NCI-H146 treated with DMSO at 0.1 percent for 48 hours (cell line): ENCODE measurements around the gene IQCC.
A peak's percentile ranks its signal among the peaks of the same experiment; 100 is the strongest.

Experiments
- DNase-seq: peaks from one replicate; lab custom pipeline; 2025; ENCODE audit not compliant: unreplicated experiment; lab: John Stamatoyannopoulos, UW

The IQCC gene

GRCh38 chr1:32221980-32222755 is 16.7 kb downstream of the IQCC start, which contains the start of the genes EIF3I and TMEM234:
Gene EIF3I (plus strand): TSS chr1:32222407. CDS start chr1:32222442, 35 bp downstream.
Gene TMEM234 (minus strand): TSS chr1:32222353. CDS start chr1:32222322, 31 bp downstream.
- peak; percentile 61 for DNase-seq

DNA sequence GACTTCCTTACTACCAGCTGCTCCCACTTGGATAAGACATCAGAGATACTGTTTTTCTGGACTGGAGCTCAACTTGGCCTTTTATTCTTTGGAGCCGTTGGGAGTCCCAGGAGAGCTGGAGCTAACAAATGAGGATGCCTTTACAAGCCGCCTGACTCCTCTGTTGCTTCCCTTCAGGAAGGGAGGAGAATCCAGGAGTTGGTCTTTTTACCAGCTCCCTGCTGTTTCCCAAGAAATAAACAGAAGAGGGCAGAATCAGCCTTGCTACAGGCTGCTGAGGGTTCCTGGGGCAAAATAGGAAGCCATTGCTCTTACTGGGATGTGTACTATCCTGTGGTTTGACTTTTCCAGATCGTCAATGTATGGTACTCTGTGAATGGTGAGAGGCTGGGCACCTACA is 18.2 kb downstream of the IQCC start:
- no peak for DNase-seq

DNA sequence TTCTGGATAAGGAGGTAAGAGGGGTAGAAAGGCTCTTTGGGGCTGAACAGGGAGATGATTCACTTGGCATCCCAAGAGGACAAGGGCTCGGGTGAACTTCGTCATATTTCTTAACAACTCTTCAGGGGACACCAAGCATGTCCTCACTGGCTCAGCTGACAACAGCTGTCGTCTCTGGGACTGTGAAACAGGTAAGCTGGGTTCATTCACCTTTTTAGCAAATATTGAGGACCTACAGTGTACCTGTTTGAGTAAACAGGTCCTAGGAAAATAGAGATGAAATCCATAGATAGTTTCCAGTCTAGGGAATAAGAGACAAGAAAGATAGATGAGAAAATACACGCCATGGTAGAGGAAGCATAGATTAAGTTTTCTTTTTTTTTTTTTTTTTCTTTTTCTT is 18.8 kb downstream of the IQCC start:
- DNase-seq = no peak

GRCh38 chr1:32228771-32229170 is 23.3 kb downstream of the IQCC start:
- DNase-seq = no peak

- DNase-seq = no peak
These were observed 26.5 kb downstream of the IQCC start for GRCh38 chr1:32231843-32232432.

- no peak for DNase-seq
These were observed 27.3 kb downstream of the IQCC start for GRCh38 chr1:32232558-32233304.

GRCh38 chr1:32234792-32235191 is 29.3 kb downstream of the IQCC start:
- DNase-seq = no peak

GRCh38 chr1:32239337-32239736 is 33.9 kb downstream of the IQCC start:
- DNase-seq = no peak

DNA sequence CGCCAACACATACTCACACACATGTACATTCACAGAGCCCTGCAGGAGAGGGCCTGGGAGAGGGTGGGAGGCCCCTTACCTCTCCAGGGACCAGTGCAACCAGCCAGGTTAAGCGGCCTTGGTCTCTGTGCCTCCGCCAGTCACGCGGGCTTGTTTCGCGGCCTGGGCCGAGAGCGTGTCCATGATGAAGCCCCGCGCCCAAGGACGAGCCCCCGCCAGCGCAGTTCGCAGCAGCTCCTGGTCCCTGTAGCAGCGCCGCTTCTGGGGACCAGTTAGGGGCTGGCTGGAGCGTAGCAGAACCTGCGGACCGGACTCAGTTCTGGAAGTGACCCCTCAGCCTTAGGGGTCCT is 34.3 kb downstream of the IQCC start:
- DNase-seq = no peak

- peak; percentile 83 for DNase-seq
These were observed 34.9 kb downstream of the IQCC start for GRCh38 chr1:32240140-32240951.

DNA sequence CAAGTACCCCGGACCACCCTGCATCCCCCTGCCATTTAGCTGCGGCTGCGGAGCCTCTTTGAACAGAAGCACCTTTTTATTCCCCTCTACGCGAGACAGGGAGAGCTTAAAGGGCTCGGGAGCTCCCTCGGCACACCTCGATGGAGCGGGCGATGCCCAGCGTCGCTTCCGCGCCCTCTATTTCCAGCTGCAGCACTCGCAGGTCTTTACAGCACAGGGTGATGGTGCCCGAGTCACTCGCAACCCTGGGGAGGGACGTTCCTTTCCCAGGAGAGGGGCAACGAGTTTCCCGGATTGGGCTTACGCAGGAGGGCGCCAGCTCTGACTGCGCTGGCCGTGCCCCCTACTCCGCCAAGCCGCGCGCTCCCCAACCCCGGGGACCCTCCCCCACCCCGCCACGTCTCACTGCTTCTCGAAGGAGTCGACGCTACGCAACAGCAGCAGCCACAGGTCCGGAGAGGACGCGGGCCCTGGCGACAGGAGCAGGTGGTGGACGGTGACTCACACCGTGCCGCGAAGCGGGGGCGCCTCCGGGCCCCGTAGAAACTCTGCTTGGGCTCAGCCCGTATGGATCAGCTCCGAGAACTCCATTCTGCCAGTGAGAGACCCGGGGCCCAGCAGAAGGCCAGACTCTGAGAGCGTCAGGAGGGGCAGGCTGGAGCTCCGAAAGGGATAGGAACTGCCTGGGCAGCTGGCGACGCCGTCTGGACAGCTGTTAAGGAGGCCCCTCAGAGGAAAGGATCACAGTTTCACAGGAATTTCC is 35.7 kb downstream of the IQCC start:
- DNase-seq = peak; percentile 48

- DNase-seq = no peak
These were observed 36.9 kb downstream of the IQCC start for GRCh38 chr1:32242341-32242851.

DNA sequence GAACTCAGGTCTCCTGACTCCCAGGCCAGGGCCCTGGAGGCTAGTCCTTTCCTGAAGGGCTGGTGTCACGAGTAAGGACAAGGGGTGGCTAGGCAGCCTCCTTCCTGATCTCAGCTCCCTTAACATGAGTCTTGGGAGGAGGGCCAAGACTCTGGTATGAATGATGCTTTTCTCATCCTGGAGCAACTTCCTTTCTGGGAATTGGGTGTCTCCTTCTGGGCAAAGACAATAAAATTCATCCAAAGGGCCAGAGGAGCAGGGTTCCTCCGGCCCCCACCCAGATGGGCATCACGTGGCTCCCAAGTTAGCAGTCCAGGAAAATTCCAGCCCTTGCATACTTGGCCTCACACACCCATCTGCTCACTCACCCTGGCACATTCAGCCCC is 41.4 kb downstream of the IQCC start, which contains the start of gene FAM167B:
TSS of gene FAM167B (plus strand) at position 335 of the 386 bp plus-strand sequence. CDS start 200 bp downstream, outside the sequence.
- no peak for DNase-seq

DNA sequence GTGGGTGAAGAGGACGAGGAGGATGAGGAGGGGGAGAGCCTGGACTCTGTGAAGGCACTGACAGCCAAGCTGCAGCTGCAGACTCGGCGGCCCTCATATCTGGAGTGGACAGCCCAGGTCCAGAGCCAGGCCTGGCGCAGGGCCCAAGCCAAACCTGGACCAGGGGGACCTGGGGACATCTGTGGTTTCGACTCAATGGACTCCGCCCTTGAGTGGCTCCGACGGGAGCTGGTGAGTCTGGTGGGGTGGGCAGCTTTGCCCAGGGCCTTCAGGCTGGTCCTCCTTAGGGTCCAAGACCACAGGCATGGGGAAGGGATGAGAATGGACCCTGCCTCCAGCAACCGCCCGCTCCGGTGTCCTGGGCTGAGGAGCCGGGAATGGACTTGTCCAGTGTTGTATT is 42.0 kb downstream of the IQCC start:
- no peak for DNase-seq

DNA sequence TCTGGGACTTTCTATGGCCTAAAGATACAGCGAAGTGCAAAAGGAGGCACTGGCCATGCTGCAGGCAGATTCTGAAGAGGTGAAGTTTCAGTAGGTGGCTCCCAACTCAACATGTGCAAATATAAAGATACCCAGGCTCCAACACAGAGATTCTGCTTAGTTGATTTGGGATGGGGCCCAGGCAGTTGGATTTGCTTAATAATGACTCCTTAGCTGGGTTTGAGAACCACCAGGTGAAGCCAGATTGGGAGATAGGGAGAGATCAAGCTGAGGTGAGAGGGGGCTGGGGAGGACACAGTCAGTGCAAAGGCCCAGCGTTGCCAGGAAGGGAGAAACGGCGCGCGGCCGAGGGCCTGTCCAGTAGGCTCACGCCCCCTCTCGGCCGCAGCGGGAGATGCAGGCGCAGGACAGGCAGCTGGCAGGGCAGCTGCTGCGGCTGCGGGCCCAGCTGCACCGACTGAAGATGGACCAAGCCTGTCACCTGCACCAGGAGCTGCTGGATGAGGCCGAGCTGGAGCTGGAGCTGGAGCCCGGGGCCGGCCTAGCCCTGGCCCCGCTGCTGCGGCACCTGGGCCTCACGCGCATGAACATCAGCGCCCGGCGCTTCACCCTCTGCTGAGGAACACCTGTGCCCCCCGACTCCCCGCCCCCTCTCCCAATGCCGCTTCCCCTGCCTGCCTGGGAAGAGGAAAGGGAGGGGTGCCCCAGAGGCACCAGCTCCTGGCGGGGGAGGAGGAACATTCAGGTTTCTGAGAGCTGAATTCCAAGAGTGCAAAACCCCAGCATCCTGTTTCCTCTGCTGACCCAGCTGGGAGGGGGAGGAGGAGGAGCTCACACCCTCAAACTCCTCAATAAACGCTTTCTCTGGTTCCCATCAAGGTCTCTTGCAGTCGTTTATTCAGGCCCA is 42.8 kb downstream of the IQCC start:
- peak; percentile 36 for DNase-seq

- DNase-seq = no peak
These were observed 44.5 kb downstream of the IQCC start for GRCh38 chr1:32249831-32250525.

DNA sequence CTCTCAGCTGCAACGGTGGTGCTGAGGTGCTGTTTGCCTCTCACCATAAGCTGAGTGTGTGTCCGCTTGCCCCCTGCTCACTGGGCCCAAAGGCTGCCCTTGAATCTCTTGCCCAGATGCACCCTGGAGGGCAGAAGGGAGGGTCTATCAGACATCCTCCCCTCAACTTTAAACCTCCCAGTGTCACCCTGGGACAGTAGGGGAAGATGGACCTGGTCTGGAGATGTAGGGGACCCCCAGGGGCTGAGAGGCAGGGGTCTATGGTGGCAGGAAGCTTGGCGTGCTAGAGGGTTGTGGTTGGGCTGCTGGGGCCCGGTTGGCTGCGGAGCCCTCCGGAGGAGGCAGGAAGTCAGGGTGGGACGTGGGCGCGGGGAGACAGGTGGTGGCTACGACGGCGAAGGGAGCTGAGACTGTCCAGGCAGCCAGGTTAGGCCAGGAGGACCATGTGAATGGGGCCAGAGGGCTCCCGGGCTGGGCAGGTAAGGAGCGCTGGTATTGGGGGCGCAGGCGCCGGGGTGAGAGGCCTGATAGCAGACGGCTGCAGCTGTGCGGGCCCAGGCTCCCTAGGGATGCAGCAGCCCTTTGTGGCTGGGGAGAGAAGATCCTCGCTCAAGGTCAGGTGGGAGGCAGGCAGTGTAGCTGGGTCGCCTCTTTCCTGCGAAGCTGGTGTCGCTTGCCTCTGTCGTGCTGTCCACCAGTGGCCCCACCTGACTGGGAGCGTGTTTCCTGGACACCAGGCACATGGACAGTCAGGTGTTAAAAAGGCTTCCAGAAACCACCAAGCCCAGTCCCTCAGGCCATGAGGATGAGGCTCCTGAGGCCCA is 45.6 kb downstream of the IQCC start, which contains the start of gene LCK:
TSS of gene LCK (plus strand) at position 373 of the 824 bp plus-strand sequence. CDS start 23,065 bp downstream, outside the sequence.
- no peak for DNase-seq
